ENCODE data around the gene TRUB2. TPM values are rescaled to one million over a fixed set of nuclear protein-coding genes. Genes with fewer than 3 reads are reported as not detected.

The TRUB2 gene
- total RNA-seq, 3 donors from 2014 or later, result 11.8 to 19.8 (median 18.0) TPM

- Histone ChIP-seq H3K9me3 (no peaks in the 10 kb centered on the region), H3K27ac (no peak overlapping the region), H3K4me1 (no peaks in the 10 kb centered on the region), H3K36me3 (peaks cover 17% of the 10 kb centered on the region), H3K4me3 (no peak overlapping the region), H3K27me3 (no peaks in the 10 kb centered on the region)
- intact Hi-C loops (cut with DNase I; ENCODE audit: low total_unique reads), result no loop called here
- no peak for TF ChIP-seq POLR2A (IDR thresholded peaks at IDR 0.05)
- TF ChIP-seq CTCF (IDR thresholded peaks at IDR 0.05), result no peak
- TF ChIP-seq POLR2AphosphoS5 (IDR thresholded peaks at IDR 0.05), result no peak
- no peak for DNase-seq (ENCODE audit: low spot score in 2 of 2)
These were observed 64.3 kb downstream of the TRUB2 start for GRCh38 chr9:128257907-128258306.

- Histone ChIP-seq H3K4me3 (no peak overlapping the region), H3K4me1 (no peaks in the 10 kb centered on the region), H3K36me3 (peaks cover 17% of the 10 kb centered on the region), H3K27me3 (no peaks in the 10 kb centered on the region), H3K9me3 (no peaks in the 10 kb centered on the region), H3K27ac (no peak overlapping the region)
- TF ChIP-seq POLR2AphosphoS5 (IDR thresholded peaks at IDR 0.05) (no peak), POLR2A (IDR thresholded peaks at IDR 0.05) (no peak), CTCF (IDR thresholded peaks at IDR 0.05) (no peak)
- DNase-seq (ENCODE audit: low spot score in 2 of 2), result no peak
- intact Hi-C loops (cut with DNase I; ENCODE audit: low total_unique reads), result no loop called here
These were observed 65.0 kb downstream of the TRUB2 start for GRCh38 chr9:128257086-128257825.

Other genes with a start within 250 kb of the TRUB2 start
- gene PTGES2, start 194.7 kb downstream of the TRUB2 start, total RNA-seq, result 10 to 100 TPM; 35.7 to 86.9 (median 55.0) TPM
- gene LCN2, start 173.0 kb downstream of the TRUB2 start, total RNA-seq, result 10 to 100 TPM in 2 of 3 donors, not detected in 1; 38.5 to 42.3 TPM
- 100 to 1,000 TPM; 144 to 232 (median 152) TPM for gene BBLN, start 162.2 kb downstream of the TRUB2 start, total RNA-seq
- 10 to 100 TPM; 54.1 to 71.8 (median 58.4) TPM for gene CIZ1, start 130.9 kb downstream of the TRUB2 start, total RNA-seq
- 10 to 100 TPM; 11.3 to 36.0 (median 12.5) TPM for gene DNM1, start 119.1 kb downstream of the TRUB2 start, total RNA-seq
- gene GOLGA2, start 46.4 kb downstream of the TRUB2 start, total RNA-seq, result 100 to 1,000 TPM in 1 of 3 donors, 10 to 100 TPM in 2; 87.7 to 121 (median 97.5) TPM
- gene SWI5, start 46.2 kb downstream of the TRUB2 start, total RNA-seq, result 10 to 100 TPM; 25.8 to 39.7 (median 31.4) TPM
- gene COQ4, start 392 bp upstream of the TRUB2 start, total RNA-seq, result 10 to 100 TPM; 30.2 to 59.7 (median 46.2) TPM
- 10 to 100 TPM; 11.3 to 18.7 (median 15.8) TPM for gene SLC27A4, start 18.1 kb upstream of the TRUB2 start, total RNA-seq
- 10 to 100 TPM; 21.3 to 24.1 (median 23.8) TPM for gene URM1, start 48.9 kb upstream of the TRUB2 start, total RNA-seq
- gene CERCAM, start 98.4 kb upstream of the TRUB2 start, total RNA-seq, result 10 to 100 TPM; 19.8 to 47.5 (median 30.5) TPM
- 10 to 100 TPM; 23.1 to 27.9 (median 25.1) TPM for gene ODF2, start 133.6 kb upstream of the TRUB2 start, total RNA-seq
- 10 to 100 TPM; 22.9 to 31.9 (median 26.7) TPM for gene GLE1, start 182.3 kb upstream of the TRUB2 start, total RNA-seq
- 100 to 1,000 TPM; 217 to 264 (median 254) TPM for gene SPTAN1, start 230.1 kb upstream of the TRUB2 start, total RNA-seq